GM06990 (cell line): ENCODE data around the gene LMTK2.

Experiments
- DNase-seq: peaks from one replicate; pipeline ENCODE4 v3.0.0-alpha.2; 2011; ENCODE audit not compliant: insufficient read length; ENCODE audit errors: extremely low read depth
- H3K27me3 ChIP-seq: replicated peaks from 2 replicates; pipeline ENCODE4 v1.6.0; 2011; ENCODE audit warnings: low read length; ENCODE audit not compliant: control insufficient read depth, insufficient read depth
- H3K36me3 ChIP-seq: 2 replicates; pipeline ENCODE4 v1.5.1; 2011; ENCODE audit warnings: low read length; ENCODE audit not compliant: control insufficient read depth, insufficient read depth
- H3K4me3 ChIP-seq: replicated peaks from 2 replicates; pipeline ENCODE4 v1.5.1; 2011; ENCODE audit warnings: low read depth, mild to moderate bottlenecking, control low read depth, low read length
- TF ChIP-seq, protein P1 (sequence below): IDR thresholded peaks from 2 replicates; pipeline ENCODE4 v1.5.1; 2011; ENCODE audit warnings: low read length, control low read depth, mild to moderate bottlenecking, inconsistent platforms; ENCODE audit not compliant: insufficient read depth, poor library complexity, severe bottlenecking

Gene LMTK2

DNA sequence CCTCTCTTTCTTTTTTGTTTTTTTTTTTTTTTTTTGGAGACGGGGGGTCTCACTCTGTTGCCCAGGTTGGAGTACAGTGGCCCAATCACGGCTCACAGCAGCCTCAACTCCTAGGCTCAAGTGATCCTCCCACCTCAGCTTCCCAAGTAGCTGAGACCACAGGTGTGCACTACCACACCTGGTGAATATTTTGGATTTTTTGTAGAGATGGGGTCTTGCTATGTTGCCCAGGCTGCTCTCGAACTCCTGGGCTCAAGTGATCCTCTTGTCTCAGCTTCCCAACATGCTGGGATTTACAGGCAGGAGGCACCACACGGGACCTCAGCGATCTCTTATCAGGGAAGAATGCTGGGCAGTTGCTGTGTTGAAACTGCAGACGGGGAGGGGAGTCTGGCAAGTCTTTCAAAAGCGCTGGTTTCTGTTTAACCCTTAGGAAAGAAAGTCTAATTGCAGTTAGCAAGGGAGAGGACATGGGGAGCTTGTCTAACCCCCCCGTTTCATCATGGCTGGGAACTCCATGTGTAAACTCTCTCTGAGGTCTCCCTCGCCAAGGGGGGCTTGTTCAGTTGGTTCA is 39.6 kb upstream of the LMTK2 start:
- Histone ChIP-seq H3K27me3 (no peaks in the 10 kb centered on the region), H3K4me3 (no peak overlapping the region), H3K36me3 (no peaks in the 10 kb centered on the region)
- TF ChIP-seq, protein P1, sequence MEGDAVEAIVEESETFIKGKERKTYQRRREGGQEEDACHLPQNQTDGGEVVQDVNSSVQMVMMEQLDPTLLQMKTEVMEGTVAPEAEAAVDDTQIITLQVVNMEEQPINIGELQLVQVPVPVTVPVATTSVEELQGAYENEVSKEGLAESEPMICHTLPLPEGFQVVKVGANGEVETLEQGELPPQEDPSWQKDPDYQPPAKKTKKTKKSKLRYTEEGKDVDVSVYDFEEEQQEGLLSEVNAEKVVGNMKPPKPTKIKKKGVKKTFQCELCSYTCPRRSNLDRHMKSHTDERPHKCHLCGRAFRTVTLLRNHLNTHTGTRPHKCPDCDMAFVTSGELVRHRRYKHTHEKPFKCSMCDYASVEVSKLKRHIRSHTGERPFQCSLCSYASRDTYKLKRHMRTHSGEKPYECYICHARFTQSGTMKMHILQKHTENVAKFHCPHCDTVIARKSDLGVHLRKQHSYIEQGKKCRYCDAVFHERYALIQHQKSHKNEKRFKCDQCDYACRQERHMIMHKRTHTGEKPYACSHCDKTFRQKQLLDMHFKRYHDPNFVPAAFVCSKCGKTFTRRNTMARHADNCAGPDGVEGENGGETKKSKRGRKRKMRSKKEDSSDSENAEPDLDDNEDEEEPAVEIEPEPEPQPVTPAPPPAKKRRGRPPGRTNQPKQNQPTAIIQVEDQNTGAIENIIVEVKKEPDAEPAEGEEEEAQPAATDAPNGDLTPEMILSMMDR: no peak
- DNase-seq: no peak

DNA sequence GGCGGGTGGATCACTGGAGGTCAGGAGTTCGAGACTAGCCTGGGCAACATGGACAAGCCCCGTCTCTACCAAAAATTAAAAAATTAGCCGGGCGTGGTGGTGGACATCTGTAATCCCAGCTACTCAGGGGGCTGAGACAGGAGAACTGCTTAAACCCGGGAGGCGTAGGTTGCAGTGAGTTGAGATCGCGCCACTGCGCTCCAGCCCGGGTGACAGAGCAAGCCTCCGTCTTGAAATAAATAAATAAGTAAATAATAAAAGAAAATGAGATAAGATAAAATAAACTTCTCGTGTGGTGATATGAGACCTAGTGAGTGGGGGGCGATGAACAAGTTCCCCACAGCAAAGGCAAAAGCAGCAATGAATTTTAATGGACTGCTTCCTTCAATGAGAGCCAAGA is 33.6 kb upstream of the LMTK2 start:
- H3K27me3 ChIP-seq: no peaks in the 10 kb centered on the region; the same call in 1 of the 2 replicates
- DNase-seq: no peak
- TF ChIP-seq, protein P1: no peak
- H3K4me3 ChIP-seq: no peak overlapping the region
- no peaks in the 10 kb centered on the region for H3K36me3 ChIP-seq

DNA sequence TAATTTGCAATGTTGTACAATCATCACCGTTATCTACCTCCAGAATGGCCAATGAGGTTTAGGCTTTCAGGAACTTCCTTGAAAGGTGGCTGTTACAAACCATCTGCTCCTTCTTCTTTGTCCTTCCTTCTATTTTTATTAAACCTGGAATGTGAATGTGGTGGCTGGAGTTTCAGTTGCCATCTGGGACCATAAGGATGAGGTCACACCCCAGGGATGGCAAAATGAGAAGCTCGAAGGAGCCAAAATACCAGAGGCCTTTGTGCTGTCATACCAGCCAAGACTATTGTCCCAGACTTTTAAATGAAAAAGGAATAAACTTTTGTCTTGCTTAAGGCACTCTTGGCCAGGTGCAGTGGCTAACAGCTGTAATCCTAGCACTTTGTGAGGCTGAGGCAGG is 30.9 kb upstream of the LMTK2 start:
- H3K4me3 ChIP-seq: no peak overlapping the region
- H3K27me3 ChIP-seq: no peaks in the 10 kb centered on the region; the same call in 1 of the 2 replicates
- no peaks in the 10 kb centered on the region for H3K36me3 ChIP-seq
- no peak for DNase-seq
- TF ChIP-seq, protein P1: no peak

DNA sequence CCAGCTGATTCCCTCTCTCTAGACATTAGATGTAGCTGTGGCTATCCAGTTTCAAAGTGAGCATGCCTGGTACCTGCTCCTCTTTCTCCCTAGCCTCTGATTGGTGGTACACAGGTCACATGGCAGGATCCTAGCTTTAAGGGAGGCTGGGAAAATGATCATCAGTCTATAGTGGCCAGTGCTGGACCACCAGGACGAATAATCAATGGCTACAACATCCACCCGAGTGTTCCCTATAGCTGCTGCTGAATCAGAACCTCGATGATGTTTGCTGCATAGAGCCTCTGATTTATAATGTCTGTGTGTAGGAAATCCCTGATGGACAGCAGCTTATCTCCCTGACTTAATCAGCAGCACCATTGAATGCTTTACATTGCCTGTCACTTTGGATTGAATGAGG is 28.9 kb upstream of the LMTK2 start:
- no peak for DNase-seq
- Histone ChIP-seq H3K27me3 (no peaks in the 10 kb centered on the region), H3K4me3 (no peak overlapping the region), H3K36me3 (no peaks in the 10 kb centered on the region)
- TF ChIP-seq, protein P1: no peak

DNA sequence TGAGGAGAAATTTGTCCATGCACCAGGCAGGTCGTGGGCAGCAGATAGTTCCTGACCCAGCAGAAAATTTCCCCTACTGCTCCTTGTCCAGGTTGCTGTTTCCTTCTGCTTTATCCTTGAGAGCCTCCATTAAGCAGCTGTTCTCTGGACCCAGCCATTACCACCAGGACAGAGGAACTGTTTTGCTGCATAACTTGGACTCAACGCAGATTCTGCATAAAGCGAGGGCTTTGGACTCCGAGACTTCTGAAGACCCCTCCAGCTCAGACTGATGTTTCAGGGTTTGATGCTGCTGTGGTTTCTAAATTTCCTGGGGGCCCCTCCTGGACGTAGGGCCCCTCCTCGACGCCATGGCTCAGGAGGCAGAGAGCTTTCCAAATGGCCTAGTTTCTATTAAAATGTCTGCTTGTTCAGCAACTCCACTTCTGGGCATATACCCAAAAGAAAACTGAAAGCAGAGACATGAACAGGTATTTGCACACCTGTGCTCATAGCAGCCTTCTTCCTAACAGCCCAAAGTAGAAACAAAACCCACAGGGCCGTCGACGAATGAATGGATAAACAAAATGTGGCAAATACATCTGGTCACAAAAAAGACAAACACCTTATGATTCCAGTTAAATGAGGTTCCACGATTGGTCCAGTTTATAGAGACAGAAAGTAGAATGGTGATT is 28.3 kb upstream of the LMTK2 start:
- TF ChIP-seq, protein P1: no peak
- Histone ChIP-seq H3K4me3 (no peak overlapping the region), H3K27me3 (no peaks in the 10 kb centered on the region), H3K36me3 (no peaks in the 10 kb centered on the region)
- DNase-seq: no peak
